Body of pancreas (tissue), 4 donors: Measurements from ENCODE around the gene POLR2I. TPM values are rescaled to one million over a fixed set of nuclear protein-coding genes. Genes with fewer than 3 reads are reported as not detected.

Source experiments
- ATAC-seq: fragments of 150-250 bp; one replicate; pipeline ENCODE4 v1.9.1; 2016
- DNase-seq, 4 donors: peaks; one replicate each; pipeline ENCODE4 v3.0.0-alpha.2; 2019
- H3K27ac ChIP-seq, 4 donors: fragments of 200-600 bp; sonication (generic); 1 replicate in 3 of 4; 2 replicates in 1 of 4; pipeline versions ENCODE4 v1.5.1 to v1.6.1; 2016 to 2019; ENCODE audit warnings: mild to moderate bottlenecking in 1 of 4, mixed read lengths in 1 of 4, moderate library complexity in 1 of 4
- H3K27me3 ChIP-seq, 2 donors: fragments of 200-600 bp; sonication (generic); one replicate each; pipeline ENCODE4 v1.6.0; 2016; ENCODE audit warnings: mild to moderate bottlenecking in 1 of 2
- H3K36me3 ChIP-seq, 2 donors: fragments of 200-600 bp; sonication (generic); replicated peaks in 1 of 2; 2 replicates each; pipeline ENCODE4 v1.5.1; 2016; ENCODE audit warnings: low read depth in 2 of 2; ENCODE audit not compliant: insufficient read depth in 1 of 2
- H3K4me1 ChIP-seq: fragments of 200-600 bp; sonication (generic); one replicate; pipeline ENCODE4 v1.6.0; 2016
- H3K4me3 ChIP-seq, 2 donors: fragments of 200-600 bp; sonication (generic); 1 replicate in 1 of 2; 2 replicates in 1 of 2; pipeline ENCODE4 v1.5.1; 2016 to 2019
- H3K9me3 ChIP-seq, 3 donors: fragments of 200-600 bp; sonication (generic); 1 replicate in 2 of 3; 2 replicates in 1 of 3; pipeline ENCODE4 v1.5.1; 2016
- CTCF ChIP-seq, 7 experiments: fragments of 450-650 bp in 4 of 7; fragments of 200-600 bp in 3 of 7; sonication (generic) in 3 of 7; IDR thresholded peaks; one replicate each; pipeline ENCODE4 v1.5.1; 2016 to 2019; ENCODE audit warnings: antibody characterized with exemption in 7 of 7
- POLR2A ChIP-seq, 3 donors: fragments of 450-650 bp; IDR thresholded peaks; one replicate each; pipeline ENCODE4 v1.6.1; 2016; ENCODE audit warnings: antibody characterized with exemption in 3 of 3, mild to moderate bottlenecking in 2 of 3
- WGBS, 2 donors: methylation state at CpG; one replicate each; pipeline ENCODE4 v1.1.5; 2017; 5-methylcytosine and 5-hydroxymethylcytosine counted together
- intact Hi-C: fragments of 100-400 bp; cut with DNase I; formaldehyde crosslinking; loops from one replicate; pipeline ENCODE4 v1.15.1; 2023
- total RNA-seq, 2 donors: library from RNA; depleted of rRNA; stranded (reverse); fragments of >200 nt; gene quantifications; one replicate each; pipeline ENCODE4 v1.1.0, GENCODE V29; 2016

The POLR2I gene
- total RNA-seq, 2 donors from 2014 or later = 33.5 to 95.9 TPM

- no peak overlapping the region for H3K4me3 ChIP-seq
- H3K36me3 ChIP-seq = no peaks in the 10 kb centered on the region
- H3K9me3 ChIP-seq = no peaks in the 10 kb centered on the region
- intact Hi-C loops = no loop called here
- DNase-seq (no peak), ATAC-seq (no peak)
- no peaks in the 10 kb centered on the region for H3K27me3 ChIP-seq
- 94 to 95% methylated on average over 6 of the region's 6 CpGs for WGBS, 2 donors
- H3K27ac ChIP-seq = no peak overlapping the region
- TF ChIP-seq CTCF (IDR thresholded peaks at IDR 0.05) = no peak
- no peak for TF ChIP-seq POLR2A (IDR thresholded peaks at IDR 0.05)
- no peaks in the 10 kb centered on the region for H3K4me1 ChIP-seq
These were observed 17.6 kb downstream of the POLR2I start for GRCh38 chr19:36097036-36097435.

GRCh38 chr19:36093687-36094086, 21.0 kb downstream of the POLR2I start:
- 67 to 94% methylated on average over 5 to 6 of the region's 6 CpGs for WGBS, 2 donors
- Histone ChIP-seq H3K4me3 (no peak overlapping the region), H3K27ac (no peak overlapping the region), H3K36me3 (no peaks in the 10 kb centered on the region), H3K4me1 (no peaks in the 10 kb centered on the region), H3K9me3 (no peaks in the 10 kb centered on the region), H3K27me3 (no peaks in the 10 kb centered on the region)
- no peak for ATAC-seq
- intact Hi-C loops = no loop called here
- DNase-seq = no peak
- TF ChIP-seq CTCF (IDR thresholded peaks at IDR 0.05) = no peak

- intact Hi-C loops = no loop called here
- ATAC-seq (no peak), DNase-seq (no peak)
- Histone ChIP-seq H3K36me3 (no peaks in the 10 kb centered on the region), H3K4me3 (no peak overlapping the region), H3K9me3 (no peaks in the 10 kb centered on the region), H3K27me3 (no peaks in the 10 kb centered on the region), H3K4me1 (no peaks in the 10 kb centered on the region), H3K27ac (no peak overlapping the region)
- 93 to 95% methylated on average over 5 of the region's 5 CpGs for WGBS, 2 donors
- TF ChIP-seq CTCF (IDR thresholded peaks at IDR 0.05) (no peak), POLR2A (IDR thresholded peaks at IDR 0.05) (no peak)
These were observed 21.5 kb downstream of the POLR2I start for GRCh38 chr19:36093146-36093662.

GRCh38 chr19:36092566-36092965, 22.1 kb downstream of the POLR2I start:
- TF ChIP-seq CTCF (IDR thresholded peaks at IDR 0.05) (no peak), POLR2A (IDR thresholded peaks at IDR 0.05) (no peak)
- intact Hi-C loops = no loop called here

GRCh38 chr19:36090910-36091695, 23.6 kb downstream of the POLR2I start:
- TF ChIP-seq POLR2A (IDR thresholded peaks at IDR 0.05) = no peak
- TF ChIP-seq CTCF (IDR thresholded peaks at IDR 0.05) = no peak
- intact Hi-C loops = no loop called here
- Histone ChIP-seq H3K4me3 (no peak overlapping the region), H3K27me3 (no peaks in the 10 kb centered on the region), H3K4me1 (no peaks in the 10 kb centered on the region), H3K9me3 (no peaks in the 10 kb centered on the region), H3K36me3 (no peaks in the 10 kb centered on the region), H3K27ac (no peak overlapping the region)
- no peak for DNase-seq
- no peak for ATAC-seq
- WGBS, 2 donors = 80 to 86% methylated on average over 9 to 13 of the region's 13 CpGs

More at GRCh38 chr19:36092566-36092965, 22.1 kb downstream of the POLR2I start:
- Histone ChIP-seq H3K9me3 (no peaks in the 10 kb centered on the region), H3K4me1 (no peaks in the 10 kb centered on the region), H3K27me3 (no peaks in the 10 kb centered on the region), H3K36me3 (no peaks in the 10 kb centered on the region), H3K4me3 (no peak overlapping the region), H3K27ac (no peak overlapping the region)
- DNase-seq (no peak), ATAC-seq (no peak)
- WGBS, 2 donors = 93% methylated on average over 7 of the region's 7 CpGs; no CpG with 5 or more reads in 1 of the 2 donors
